ENCODE measurements around the gene CHST12.

- TF ChIP-seq CTCF (IDR thresholded peaks at IDR 0.05) (no peak), POLR2A (IDR thresholded peaks at IDR 0.05) (no peak)
Measured at GRCh38 chr7:2371329-2371728, 32.1 kb upstream of the CHST12 start.
